Measurements from ENCODE around the gene MATN3. TPM values are rescaled to one million over a fixed set of nuclear protein-coding genes. Genes with fewer than 3 reads are reported as not detected.

The MATN3 gene
- total and polyA plus RNA-seq, 9 of the 15 experiments (the other 6 are each of a cell fraction or from before 2014, with no cell fraction given), result not detected

DNA sequence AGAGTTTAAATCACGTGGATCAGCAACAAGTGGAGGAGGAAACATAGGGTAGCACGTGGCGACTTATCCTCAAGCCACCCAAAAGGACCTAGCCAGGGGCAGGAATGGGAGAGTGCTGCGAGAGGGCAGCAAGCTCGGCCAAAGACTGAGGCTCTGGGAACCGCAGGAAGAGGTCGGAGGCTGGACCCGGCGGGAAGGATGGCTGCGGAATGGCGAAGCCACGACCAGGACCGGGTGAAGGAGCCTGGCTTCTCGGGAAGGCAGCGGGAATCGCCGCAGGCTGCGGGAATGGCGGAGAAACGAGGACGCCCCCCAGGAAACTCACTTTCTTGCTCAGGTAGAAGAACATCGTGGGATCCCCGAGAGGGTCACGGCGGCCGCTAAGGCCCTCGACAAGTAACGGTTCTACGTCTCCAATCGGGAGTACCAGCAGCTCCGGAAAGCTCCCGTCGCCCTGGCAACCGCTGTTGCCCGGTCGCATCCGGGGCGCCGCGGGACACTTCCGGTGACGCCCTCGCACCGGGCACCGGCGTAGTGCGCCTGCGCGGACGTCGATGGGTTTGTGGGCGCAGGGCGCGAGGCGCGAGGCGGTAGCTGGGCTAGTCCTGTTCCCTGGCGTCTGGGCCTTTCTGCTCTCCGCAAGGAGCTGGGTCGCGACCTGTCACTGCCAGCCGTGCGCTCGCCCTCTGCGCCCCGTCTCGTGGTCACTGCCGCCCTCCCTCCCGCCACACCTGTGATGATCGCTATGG is 22.6 kb downstream of the MATN3 start, which contains the start of gene WDR35 (continued):
- TF ChIP-seq, protein P1, sequence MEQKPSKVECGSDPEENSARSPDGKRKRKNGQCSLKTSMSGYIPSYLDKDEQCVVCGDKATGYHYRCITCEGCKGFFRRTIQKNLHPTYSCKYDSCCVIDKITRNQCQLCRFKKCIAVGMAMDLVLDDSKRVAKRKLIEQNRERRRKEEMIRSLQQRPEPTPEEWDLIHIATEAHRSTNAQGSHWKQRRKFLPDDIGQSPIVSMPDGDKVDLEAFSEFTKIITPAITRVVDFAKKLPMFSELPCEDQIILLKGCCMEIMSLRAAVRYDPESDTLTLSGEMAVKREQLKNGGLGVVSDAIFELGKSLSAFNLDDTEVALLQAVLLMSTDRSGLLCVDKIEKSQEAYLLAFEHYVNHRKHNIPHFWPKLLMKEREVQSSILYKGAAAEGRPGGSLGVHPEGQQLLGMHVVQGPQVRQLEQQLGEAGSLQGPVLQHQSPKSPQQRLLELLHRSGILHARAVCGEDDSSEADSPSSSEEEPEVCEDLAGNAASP (IDR thresholded peaks at IDR 0.05), result no peak
- TF ChIP-seq, protein P2, sequence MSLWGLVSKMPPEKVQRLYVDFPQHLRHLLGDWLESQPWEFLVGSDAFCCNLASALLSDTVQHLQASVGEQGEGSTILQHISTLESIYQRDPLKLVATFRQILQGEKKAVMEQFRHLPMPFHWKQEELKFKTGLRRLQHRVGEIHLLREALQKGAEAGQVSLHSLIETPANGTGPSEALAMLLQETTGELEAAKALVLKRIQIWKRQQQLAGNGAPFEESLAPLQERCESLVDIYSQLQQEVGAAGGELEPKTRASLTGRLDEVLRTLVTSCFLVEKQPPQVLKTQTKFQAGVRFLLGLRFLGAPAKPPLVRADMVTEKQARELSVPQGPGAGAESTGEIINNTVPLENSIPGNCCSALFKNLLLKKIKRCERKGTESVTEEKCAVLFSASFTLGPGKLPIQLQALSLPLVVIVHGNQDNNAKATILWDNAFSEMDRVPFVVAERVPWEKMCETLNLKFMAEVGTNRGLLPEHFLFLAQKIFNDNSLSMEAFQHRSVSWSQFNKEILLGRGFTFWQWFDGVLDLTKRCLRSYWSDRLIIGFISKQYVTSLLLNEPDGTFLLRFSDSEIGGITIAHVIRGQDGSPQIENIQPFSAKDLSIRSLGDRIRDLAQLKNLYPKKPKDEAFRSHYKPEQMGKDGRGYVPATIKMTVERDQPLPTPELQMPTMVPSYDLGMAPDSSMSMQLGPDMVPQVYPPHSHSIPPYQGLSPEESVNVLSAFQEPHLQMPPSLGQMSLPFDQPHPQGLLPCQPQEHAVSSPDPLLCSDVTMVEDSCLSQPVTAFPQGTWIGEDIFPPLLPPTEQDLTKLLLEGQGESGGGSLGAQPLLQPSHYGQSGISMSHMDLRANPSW (CRISPR knock-in tag; IDR thresholded peaks at IDR 0.05), result no peak
- TF ChIP-seq ZNF586 (CRISPR knock-in tag; conservative IDR thresholded peaks at IDR 0.05), result no peak
- TF ChIP-seq, protein P3, sequence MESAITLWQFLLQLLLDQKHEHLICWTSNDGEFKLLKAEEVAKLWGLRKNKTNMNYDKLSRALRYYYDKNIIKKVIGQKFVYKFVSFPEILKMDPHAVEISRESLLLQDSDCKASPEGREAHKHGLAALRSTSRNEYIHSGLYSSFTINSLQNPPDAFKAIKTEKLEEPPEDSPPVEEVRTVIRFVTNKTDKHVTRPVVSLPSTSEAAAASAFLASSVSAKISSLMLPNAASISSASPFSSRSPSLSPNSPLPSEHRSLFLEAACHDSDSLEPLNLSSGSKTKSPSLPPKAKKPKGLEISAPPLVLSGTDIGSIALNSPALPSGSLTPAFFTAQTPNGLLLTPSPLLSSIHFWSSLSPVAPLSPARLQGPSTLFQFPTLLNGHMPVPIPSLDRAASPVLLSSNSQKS (CRISPR knock-in tag; IDR thresholded peaks at IDR 0.05), result no peak
- TF ChIP-seq VEZF1 (CRISPR knock-in tag; IDR thresholded peaks at IDR 0.05), result no peak; the same call in 1 of the 2 replicates
- no peak for TF ChIP-seq KLF6 (CRISPR knock-in tag; IDR thresholded peaks at IDR 0.05; ENCODE audit: borderline replicate concordance)
- TF ChIP-seq XRCC3 (IDR thresholded peaks at IDR 0.05), result no peak
- TF ChIP-seq PRPF4 (IDR thresholded peaks at IDR 0.05; ENCODE audit: insufficient read depth, low read depth, low read length, poor library complexity, severe bottlenecking), result no peak
- TF ChIP-seq RAD51 (IDR thresholded peaks at IDR 0.05; ENCODE audit: borderline replicate concordance, low read depth), result no peak
- no peak for TF ChIP-seq ZNF561 (CRISPR knock-in tag; conservative IDR thresholded peaks at IDR 0.05)
- peak in 1 of 2 experiments; percentile 55; a peak in 1 of 4 replicates for TF ChIP-seq HDAC1 (IDR thresholded peaks at IDR 0.05)
- TF ChIP-seq RBM14 (IDR thresholded peaks at IDR 0.05; ENCODE audit: borderline replicate concordance, insufficient read depth, low read depth, low read length), result no peak
- TF ChIP-seq POLR2G (IDR thresholded peaks at IDR 0.05; ENCODE audit: low read depth, low read length), result peak; percentile 64
- TF ChIP-seq MTA2 (IDR thresholded peaks at IDR 0.05; ENCODE audit: low read depth), result no peak
- no peak for TF ChIP-seq MITF (IDR thresholded peaks at IDR 0.05)
- no peak for TF ChIP-seq ZNF830 (CRISPR knock-in tag; IDR thresholded peaks at IDR 0.05)
- TF ChIP-seq HNRNPLL (IDR thresholded peaks at IDR 0.05; ENCODE audit: low read depth, low read length, poor library complexity, severe bottlenecking), result peak; percentile 86
- TF ChIP-seq SRSF1 (IDR thresholded peaks at IDR 0.05; ENCODE audit: low read depth, low read length), result no peak
- TF ChIP-seq GABPA (tag; conservative IDR thresholded peaks at IDR 0.05; ENCODE audit: low read depth), result peak; percentile 92
- TF ChIP-seq ZNF766 (CRISPR knock-in tag; conservative IDR thresholded peaks at IDR 0.05), result no peak

All from K562 (cell line).